ENCODE data around the gene ANXA2.
"Not testable (repeated sequence)": the region's sequence is repeated elsewhere in the genome, so short reads cannot be mapped to it uniquely, and the experiment has no call there.

The ANXA2 gene

DNA sequence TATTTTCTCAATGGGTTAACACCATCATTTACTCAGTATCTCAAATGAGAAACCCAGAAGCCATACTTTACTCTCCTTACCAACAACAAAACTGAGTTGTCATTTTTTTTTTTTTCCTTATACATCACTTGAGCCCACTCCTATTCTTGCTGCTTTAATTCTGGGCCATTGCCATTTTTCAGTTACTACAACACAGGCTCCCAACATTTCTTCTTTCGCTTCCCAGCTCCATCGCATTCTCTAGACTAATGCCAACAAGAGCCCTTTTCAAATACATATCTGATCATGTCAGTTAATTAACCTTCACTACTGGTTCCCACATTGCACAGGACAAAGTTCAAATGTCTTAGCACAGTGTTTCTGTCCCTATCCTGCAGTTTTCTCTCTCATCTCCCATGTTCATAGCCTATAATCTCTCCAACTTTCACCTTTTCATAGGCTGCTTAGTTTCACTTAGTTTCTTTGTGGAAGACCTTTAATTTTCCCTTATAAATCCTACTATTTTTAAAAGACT is 22.5 kb upstream of the ANXA2 start:
- Histone ChIP-seq H3K4me1 (ENCODE audit: control insufficient read depth, insufficient read depth, low read length) (peaks cover 4% of the 10 kb centered on the region), H3K4me3 (ENCODE audit: low read length) (no peak overlapping the region), H3K27me3 (ENCODE audit: control insufficient read depth, insufficient read depth, low read length) (no peaks in the 10 kb centered on the region), H3K9ac (ENCODE audit: low read length) (no peak overlapping the region), H3K9me3 (ENCODE audit: control insufficient read depth, low read length) (no peaks in the 10 kb centered on the region), H3K36me3 (ENCODE audit: control insufficient read depth, insufficient read depth, low read length) (no peaks in the 10 kb centered on the region)

DNA sequence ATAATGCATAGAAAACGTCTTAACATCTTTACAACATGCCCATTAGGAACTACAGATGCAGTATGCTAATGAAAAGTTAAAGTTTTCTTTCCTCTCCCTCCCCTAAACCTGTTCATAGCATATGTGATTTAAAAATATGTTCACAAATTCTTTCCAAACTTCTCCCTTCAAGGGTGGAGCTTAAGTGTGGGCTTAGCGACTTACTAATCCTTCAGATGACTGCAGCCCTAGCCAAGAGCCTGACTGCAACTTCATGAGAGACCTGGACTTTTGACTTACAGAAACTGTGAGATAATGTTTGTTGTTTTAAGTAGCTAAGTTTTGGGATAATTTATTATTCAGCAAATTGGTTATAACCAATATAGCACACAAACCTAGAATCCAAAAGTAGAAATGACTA is 22.0 kb upstream of the ANXA2 start:
- Histone ChIP-seq H3K27me3 (ENCODE audit: control insufficient read depth, insufficient read depth, low read length) (no peaks in the 10 kb centered on the region), H3K9ac (ENCODE audit: low read length) (no peak overlapping the region), H3K36me3 (ENCODE audit: control insufficient read depth, insufficient read depth, low read length) (no peaks in the 10 kb centered on the region), H3K4me3 (ENCODE audit: low read length) (no peak overlapping the region), H3K4me1 (ENCODE audit: control insufficient read depth, insufficient read depth, low read length) (peaks cover 4% of the 10 kb centered on the region), H3K9me3 (ENCODE audit: control insufficient read depth, low read length) (no peaks in the 10 kb centered on the region)

DNA sequence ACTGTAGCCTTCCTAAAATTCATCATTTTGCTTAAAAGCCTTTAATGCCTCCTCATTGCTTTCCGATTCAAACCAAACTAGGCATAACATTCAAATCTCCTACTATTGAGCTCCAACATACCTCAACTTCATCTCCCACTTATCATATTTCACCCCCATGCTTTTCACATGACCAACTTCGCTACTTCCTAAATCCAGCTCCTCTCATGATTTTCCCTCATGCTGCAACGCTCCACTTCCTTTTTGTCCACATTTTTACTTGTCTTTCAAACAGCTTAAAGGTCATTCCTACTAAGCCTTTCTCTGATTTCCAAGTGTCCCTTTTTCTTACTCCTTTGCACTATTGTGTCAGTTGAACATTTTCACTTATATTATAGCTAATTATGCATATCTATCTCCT is 20.3 kb upstream of the ANXA2 start:
- Histone ChIP-seq H3K27me3 (ENCODE audit: control insufficient read depth, insufficient read depth, low read length) (no peaks in the 10 kb centered on the region), H3K4me3 (ENCODE audit: low read length) (no peak overlapping the region), H3K4me1 (ENCODE audit: control insufficient read depth, insufficient read depth, low read length) (peaks cover 16% of the 10 kb centered on the region), H3K9me3 (ENCODE audit: control insufficient read depth, low read length) (no peaks in the 10 kb centered on the region), H3K36me3 (ENCODE audit: control insufficient read depth, insufficient read depth, low read length) (no peaks in the 10 kb centered on the region), H3K9ac (ENCODE audit: low read length) (no peak overlapping the region)

DNA sequence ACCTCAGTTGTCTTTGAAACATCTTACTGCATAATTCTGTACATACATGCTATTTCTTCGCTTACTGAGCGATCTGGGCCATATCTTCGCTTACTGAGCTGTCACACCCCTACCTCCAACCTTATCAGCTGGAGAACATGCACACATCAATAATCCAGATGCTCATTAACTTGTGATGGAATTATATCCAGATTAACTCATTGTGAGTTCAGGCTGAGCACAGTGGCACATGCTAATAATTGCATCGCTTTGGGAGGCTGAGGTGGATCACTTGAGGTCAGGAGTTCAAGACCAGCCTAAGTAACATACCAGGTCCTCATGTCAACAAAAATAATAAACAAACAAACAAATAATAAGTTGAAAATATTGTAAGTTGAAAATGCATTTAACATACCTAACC is 19.3 kb upstream of the ANXA2 start:
- Histone ChIP-seq H3K9ac (ENCODE audit: low read length) (no peak overlapping the region), H3K4me3 (ENCODE audit: low read length) (no peak overlapping the region), H3K4me1 (ENCODE audit: control insufficient read depth, insufficient read depth, low read length) (peaks cover 16% of the 10 kb centered on the region), H3K27me3 (ENCODE audit: control insufficient read depth, insufficient read depth, low read length) (no peaks in the 10 kb centered on the region), H3K36me3 (ENCODE audit: control insufficient read depth, insufficient read depth, low read length) (no peaks in the 10 kb centered on the region), H3K9me3 (ENCODE audit: control insufficient read depth, low read length) (no peaks in the 10 kb centered on the region)

DNA sequence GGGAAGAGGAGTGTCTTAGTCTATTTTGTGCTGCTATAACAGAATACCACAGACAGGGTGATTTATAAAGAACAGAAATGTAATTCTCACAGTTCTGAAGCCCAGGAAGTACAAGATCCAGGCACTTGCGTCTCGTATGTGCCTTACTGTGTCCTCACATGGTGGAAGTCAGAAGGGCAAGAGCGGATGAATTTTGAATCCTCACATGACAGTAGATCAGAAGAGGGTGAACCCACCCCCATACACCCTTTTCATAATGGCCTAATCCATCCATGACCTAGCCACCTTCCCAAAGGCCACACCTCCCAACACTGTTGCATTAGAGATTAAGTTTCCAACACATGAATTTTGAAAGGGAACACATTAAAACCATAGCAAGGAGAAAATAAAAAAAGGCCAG is 18.7 kb upstream of the ANXA2 start:
- peaks cover 16% of the 10 kb centered on the region for H3K4me1 ChIP-seq (ENCODE audit: control insufficient read depth, insufficient read depth, low read length)
- H3K4me3 ChIP-seq (ENCODE audit: low read length): no peak overlapping the region
- no peaks in the 10 kb centered on the region for H3K9me3 ChIP-seq (ENCODE audit: control insufficient read depth, low read length)
- H3K36me3 ChIP-seq (ENCODE audit: control insufficient read depth, insufficient read depth, low read length): no peaks in the 10 kb centered on the region
- H3K27me3 ChIP-seq (ENCODE audit: control insufficient read depth, insufficient read depth, low read length): no peaks in the 10 kb centered on the region
- H3K9ac ChIP-seq (ENCODE audit: low read length): no peak overlapping the region

DNA sequence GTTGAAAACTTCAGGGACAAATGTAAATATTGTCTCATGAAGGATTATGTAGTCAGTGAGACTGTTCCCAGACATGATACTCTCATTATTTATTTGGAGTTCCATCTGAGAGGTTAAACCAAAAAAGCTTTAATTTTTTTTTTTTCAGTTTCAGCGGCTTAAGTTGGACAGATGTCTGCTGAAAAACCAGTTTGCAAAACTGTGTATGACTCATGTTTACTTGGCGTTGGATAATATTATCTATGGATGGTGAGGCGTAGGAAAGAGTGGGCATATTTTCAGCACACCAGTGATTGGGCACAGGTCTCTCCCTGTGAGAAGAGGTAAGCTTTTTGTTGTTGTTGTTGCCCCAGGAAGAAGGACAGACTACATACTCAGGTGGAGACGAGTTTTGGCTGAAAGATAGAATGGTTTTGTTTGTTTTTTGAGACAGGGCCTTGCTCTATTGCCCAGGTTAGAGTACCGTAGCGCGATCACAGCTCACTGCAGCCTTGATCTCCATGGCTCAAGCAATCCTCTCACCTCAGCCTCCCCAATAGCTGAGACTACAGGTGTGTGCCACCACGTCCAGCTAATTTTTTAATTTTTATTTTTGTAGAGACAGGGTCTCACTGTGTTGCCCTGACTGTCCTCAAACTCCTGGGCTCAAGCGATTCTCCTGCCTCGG is 16.4 kb upstream of the ANXA2 start:
- Histone ChIP-seq H3K4me3 (ENCODE audit: low read length) (no peak overlapping the region), H3K9me3 (ENCODE audit: control insufficient read depth, low read length) (no peaks in the 10 kb centered on the region), H3K36me3 (ENCODE audit: control insufficient read depth, insufficient read depth, low read length) (no peaks in the 10 kb centered on the region), H3K4me1 (ENCODE audit: control insufficient read depth, insufficient read depth, low read length) (peaks cover 21% of the 10 kb centered on the region), H3K27me3 (ENCODE audit: control insufficient read depth, insufficient read depth, low read length) (no peaks in the 10 kb centered on the region), H3K9ac (ENCODE audit: low read length) (no peak overlapping the region)

DNA sequence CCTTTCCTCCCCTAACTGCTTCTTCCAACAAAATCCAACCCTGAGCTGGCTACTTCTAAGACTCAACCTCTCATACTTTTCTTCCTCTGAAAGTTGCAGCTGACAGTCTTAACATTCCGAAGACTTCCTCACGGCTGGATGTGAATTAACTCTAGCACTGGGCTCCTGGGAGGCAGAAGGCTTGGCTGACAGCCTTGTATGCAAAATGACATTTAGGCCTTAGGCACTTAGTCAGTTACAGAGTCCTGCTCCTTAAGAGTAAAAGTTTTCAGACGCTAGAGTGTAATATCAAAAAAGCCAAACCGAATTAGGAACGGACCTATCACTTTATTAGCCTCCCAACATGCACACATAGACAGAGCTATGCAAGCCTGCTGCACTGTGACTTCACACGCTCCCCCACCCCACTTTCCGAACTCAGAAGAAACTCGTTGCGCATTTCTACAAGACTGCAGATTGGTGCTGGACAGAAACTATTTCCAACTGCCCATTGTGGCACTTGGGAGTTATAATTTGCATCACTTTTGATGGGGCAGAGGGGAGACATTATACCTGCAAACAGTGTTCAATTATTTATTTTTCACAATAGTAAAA is 15.5 kb upstream of the ANXA2 start:
- no peak overlapping the region for H3K4me3 ChIP-seq (ENCODE audit: low read length)
- H3K9ac ChIP-seq (ENCODE audit: low read length): no peak overlapping the region
- H3K9me3 ChIP-seq (ENCODE audit: control insufficient read depth, low read length): no peaks in the 10 kb centered on the region
- H3K27me3 ChIP-seq (ENCODE audit: control insufficient read depth, insufficient read depth, low read length): no peaks in the 10 kb centered on the region
- peaks cover 27% of the 10 kb centered on the region for H3K4me1 ChIP-seq (ENCODE audit: control insufficient read depth, insufficient read depth, low read length)
- no peaks in the 10 kb centered on the region for H3K36me3 ChIP-seq (ENCODE audit: control insufficient read depth, insufficient read depth, low read length)

DNA sequence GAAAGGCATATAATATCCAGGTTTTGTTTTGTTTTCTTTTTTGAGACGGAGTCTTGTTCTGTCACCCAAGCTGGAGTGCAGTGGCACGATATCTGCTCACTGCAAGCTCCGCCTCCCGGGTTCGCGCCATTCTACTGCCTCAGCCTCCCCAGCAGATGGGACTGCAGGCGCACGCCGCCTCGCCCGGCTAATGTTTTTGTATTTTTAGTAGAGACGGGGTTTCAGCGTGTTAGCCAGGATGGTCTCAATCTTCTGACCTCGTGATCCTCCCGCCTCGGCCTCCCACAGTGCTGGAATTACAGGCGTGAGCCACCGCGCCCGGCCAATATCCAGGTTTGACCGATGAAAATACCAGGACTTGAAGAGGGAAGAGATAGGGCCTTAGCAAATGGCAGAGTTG is 15.0 kb upstream of the ANXA2 start:
- not testable (repeated sequence) for H3K9me3 ChIP-seq (ENCODE audit: control insufficient read depth, low read length); H3K4me3 ChIP-seq (ENCODE audit: low read length); H3K36me3 ChIP-seq (ENCODE audit: control insufficient read depth, insufficient read depth, low read length); H3K27me3 ChIP-seq (ENCODE audit: control insufficient read depth, insufficient read depth, low read length); H3K9ac ChIP-seq (ENCODE audit: low read length)
- peaks cover 30% of the 10 kb centered on the region for H3K4me1 ChIP-seq (ENCODE audit: control insufficient read depth, insufficient read depth, low read length)

DNA sequence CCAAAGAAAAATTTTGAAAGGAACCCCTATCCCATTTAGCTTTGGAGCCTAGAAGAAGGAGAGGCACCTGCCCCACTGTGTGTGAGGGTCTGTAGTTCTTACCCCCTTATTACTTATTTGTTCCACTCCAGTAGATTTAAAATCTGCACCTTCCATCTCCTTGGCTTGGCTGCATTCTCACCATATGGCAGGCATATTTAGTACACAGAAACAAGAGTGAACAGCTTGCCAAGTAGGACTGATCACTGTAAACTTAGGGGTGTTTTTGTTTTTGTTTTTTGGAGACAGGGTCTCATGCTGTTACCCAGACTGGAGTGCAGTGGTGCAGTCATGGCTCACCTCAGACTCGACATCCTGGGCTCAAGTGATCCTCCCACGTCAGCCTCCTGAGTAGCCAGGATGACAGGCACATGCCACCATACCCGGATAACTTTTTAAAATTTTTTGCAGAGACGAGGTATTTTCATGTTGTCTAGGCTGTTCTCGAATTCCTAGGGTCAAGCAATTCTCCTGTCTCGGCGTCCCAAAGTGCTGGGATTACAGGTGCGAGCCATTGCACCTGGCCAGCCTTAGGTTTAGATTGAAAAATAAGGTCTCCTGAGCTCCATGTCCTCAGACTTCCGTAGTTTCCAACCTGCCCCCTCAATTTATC is 14.1 kb upstream of the ANXA2 start:
- no peak overlapping the region for H3K9ac ChIP-seq (ENCODE audit: low read length)
- no peak overlapping the region for H3K4me3 ChIP-seq (ENCODE audit: low read length)
- H3K9me3 ChIP-seq (ENCODE audit: control insufficient read depth, low read length): no peaks in the 10 kb centered on the region
- H3K27me3 ChIP-seq (ENCODE audit: control insufficient read depth, insufficient read depth, low read length): no peaks in the 10 kb centered on the region
- H3K4me1 ChIP-seq (ENCODE audit: control insufficient read depth, insufficient read depth, low read length): peaks cover 38% of the 10 kb centered on the region
- no peaks in the 10 kb centered on the region for H3K36me3 ChIP-seq (ENCODE audit: control insufficient read depth, insufficient read depth, low read length)

DNA sequence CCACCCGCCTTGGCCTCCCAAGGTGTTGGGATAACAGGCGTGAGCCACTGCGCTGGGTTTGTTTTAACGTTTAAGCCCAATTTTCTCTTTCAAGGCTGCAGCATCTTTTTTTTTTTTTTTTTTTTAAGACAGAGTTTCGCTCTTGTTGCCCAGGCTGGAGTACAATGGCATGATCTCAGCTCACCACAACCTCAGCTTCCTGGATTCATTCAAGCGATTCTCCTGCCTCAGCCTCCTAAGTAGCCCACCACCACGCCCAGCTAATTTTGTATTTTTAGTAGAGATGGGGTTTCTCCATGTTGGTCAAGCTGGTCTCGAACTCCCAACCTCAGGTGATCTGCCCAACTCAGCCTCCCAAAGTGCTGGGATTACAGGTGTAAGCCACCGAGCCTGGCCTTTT is 12.6 kb upstream of the ANXA2 start:
- H3K9me3 ChIP-seq (ENCODE audit: control insufficient read depth, low read length); H3K27me3 ChIP-seq (ENCODE audit: control insufficient read depth, insufficient read depth, low read length); H3K4me3 ChIP-seq (ENCODE audit: low read length); H3K9ac ChIP-seq (ENCODE audit: low read length); H3K36me3 ChIP-seq (ENCODE audit: control insufficient read depth, insufficient read depth, low read length): not testable (repeated sequence)
- H3K4me1 ChIP-seq (ENCODE audit: control insufficient read depth, insufficient read depth, low read length): peaks cover 45% of the 10 kb centered on the region

DNA sequence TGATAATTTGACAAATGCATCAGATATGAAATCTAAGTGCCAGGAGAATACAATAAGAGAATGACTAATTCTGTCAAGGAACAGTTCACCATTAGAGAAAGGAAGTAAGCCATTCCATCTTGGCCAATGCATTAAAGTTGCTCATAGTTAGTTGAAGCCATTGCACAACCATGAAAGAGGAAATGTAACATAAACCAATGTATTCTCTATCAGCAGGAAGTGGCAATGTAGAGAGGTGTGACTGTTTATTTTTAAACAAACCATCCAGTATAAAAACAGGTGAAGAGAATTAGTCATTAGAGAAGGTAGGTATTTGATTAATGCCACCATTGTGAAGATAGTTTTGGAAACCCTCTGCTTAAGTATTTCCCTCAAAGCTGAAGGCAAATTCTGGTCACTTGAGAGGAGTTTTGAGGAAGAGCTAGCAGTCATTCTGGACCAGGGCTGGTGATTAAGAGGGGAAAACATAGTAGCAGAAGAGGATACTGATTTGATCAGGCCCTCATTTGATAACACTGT is 10.7 kb upstream of the ANXA2 start:
- Histone ChIP-seq H3K9ac (ENCODE audit: low read length) (no peak overlapping the region), H3K27me3 (ENCODE audit: control insufficient read depth, insufficient read depth, low read length) (no peaks in the 10 kb centered on the region), H3K9me3 (ENCODE audit: control insufficient read depth, low read length) (no peaks in the 10 kb centered on the region), H3K4me3 (ENCODE audit: low read length) (no peak overlapping the region), H3K4me1 (ENCODE audit: control insufficient read depth, insufficient read depth, low read length) (peaks cover 34% of the 10 kb centered on the region), H3K36me3 (ENCODE audit: control insufficient read depth, insufficient read depth, low read length) (no peaks in the 10 kb centered on the region)

DNA sequence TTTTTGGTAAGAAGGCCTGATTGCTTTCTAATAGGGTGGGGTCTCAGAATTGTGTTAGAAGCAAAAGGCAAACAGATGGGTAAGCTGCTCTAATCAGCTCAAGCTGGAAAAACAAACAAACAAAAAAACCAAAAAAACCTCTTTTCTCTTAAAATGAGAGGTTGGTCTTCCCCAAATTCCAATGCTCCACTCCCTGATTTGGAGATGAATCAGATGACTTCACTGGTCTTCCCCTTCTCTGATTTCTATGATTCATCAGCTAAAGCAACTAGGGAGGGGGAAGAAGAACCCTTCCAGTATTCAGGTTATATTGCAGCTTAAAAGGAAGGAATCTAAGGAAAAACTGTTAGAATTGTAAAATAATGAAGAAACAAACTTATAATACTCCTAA is 9.6 kb upstream of the ANXA2 start:
- Histone ChIP-seq H3K9me3 (ENCODE audit: control insufficient read depth, low read length) (no peaks in the 10 kb centered on the region), H3K27me3 (ENCODE audit: control insufficient read depth, insufficient read depth, low read length) (no peaks in the 10 kb centered on the region), H3K4me3 (ENCODE audit: low read length) (no peak overlapping the region), H3K36me3 (ENCODE audit: control insufficient read depth, insufficient read depth, low read length) (no peaks in the 10 kb centered on the region), H3K4me1 (ENCODE audit: control insufficient read depth, insufficient read depth, low read length) (peaks cover 40% of the 10 kb centered on the region), H3K9ac (ENCODE audit: low read length) (no peak overlapping the region)

All from mucosa of stomach (tissue), 1 donor.